NCI-H345 treated with DMSO at 0.1 percent for 48 hours (cell line): ENCODE measurements around the gene PRPF6.

Experiments used
- DNase-seq: peaks from one replicate; lab custom pipeline; 2025; ENCODE audit not compliant: unreplicated experiment; lab: John Stamatoyannopoulos, UW

PRPF6 gene

GRCh38 chr20:64074963-64075362 is 94.0 kb downstream of the PRPF6 start:
- DNase-seq, result no peak

- no peak for DNase-seq
Measured at GRCh38 chr20:64075556-64075955, 94.6 kb downstream of the PRPF6 start.

GRCh38 chr20:64076061-64076997 is 95.4 kb downstream of the PRPF6 start:
- DNase-seq, result no peak

GRCh38 chr20:64077094-64077493 is 96.2 kb downstream of the PRPF6 start:
- DNase-seq, result no peak

- DNase-seq, result no peak
Measured at GRCh38 chr20:64077541-64077875, 96.6 kb downstream of the PRPF6 start.

- no peak for DNase-seq
Measured at GRCh38 chr20:64077876-64078551, 97.1 kb downstream of the PRPF6 start.

- no peak for DNase-seq
Measured at GRCh38 chr20:64078934-64079272, 98.0 kb downstream of the PRPF6 start.

- DNase-seq, result no peak
Measured at GRCh38 chr20:64079273-64080012, 98.5 kb downstream of the PRPF6 start, which contains the start of gene RGS19. RGS19 (minus strand) TSS chr20:64079518; CDS start chr20:64076886, 2,632 bp downstream.

- DNase-seq, result no peak
Measured at GRCh38 chr20:64080013-64080812, 99.3 kb downstream of the PRPF6 start, which contains the start of gene OPRL1. OPRL1 (plus strand) TSS chr20:64080082; CDS start chr20:64092721, 12,639 bp downstream.

- DNase-seq, result no peak
Measured at GRCh38 chr20:64080813-64081623, 100.1 kb downstream of the PRPF6 start.

GRCh38 chr20:64081624-64081964 is 100.7 kb downstream of the PRPF6 start:
- no peak for DNase-seq

- no peak for DNase-seq
Measured at GRCh38 chr20:64082126-64082731, 101.3 kb downstream of the PRPF6 start.
